Lung microvascular endothelial cell (primary cell): Measurements from ENCODE around the gene CENPX. TPM values are rescaled to one million over a fixed set of nuclear protein-coding genes. Genes with fewer than 3 reads are reported as not detected.
"Not testable (repeated sequence)": the region's sequence is repeated elsewhere in the genome, so short reads cannot be mapped to it uniquely, and the experiment has no call there.

ENCODE experiments used
- DNase-seq, 2 donors: peaks; one replicate each; pipeline versions ENCODE4 v3.0.0 to v3.0.0-alpha.2; 2010; ENCODE audit warnings: low read depth in 2 of 2
- total RNA-seq: library from RNA; depleted of rRNA; stranded (reverse); fragments of >200 nt; gene quantifications from 2 replicates; pipeline ENCODE4 v1.2.1, GENCODE V29; 2014

The CENPX gene
- total RNA-seq, 1 donor from 2014 or later: 31.5 TPM

GRCh38 chr17:82039695-82040299 lies 17.1 kb upstream of the CENPX start:
- DNase-seq: no peak

DNA sequence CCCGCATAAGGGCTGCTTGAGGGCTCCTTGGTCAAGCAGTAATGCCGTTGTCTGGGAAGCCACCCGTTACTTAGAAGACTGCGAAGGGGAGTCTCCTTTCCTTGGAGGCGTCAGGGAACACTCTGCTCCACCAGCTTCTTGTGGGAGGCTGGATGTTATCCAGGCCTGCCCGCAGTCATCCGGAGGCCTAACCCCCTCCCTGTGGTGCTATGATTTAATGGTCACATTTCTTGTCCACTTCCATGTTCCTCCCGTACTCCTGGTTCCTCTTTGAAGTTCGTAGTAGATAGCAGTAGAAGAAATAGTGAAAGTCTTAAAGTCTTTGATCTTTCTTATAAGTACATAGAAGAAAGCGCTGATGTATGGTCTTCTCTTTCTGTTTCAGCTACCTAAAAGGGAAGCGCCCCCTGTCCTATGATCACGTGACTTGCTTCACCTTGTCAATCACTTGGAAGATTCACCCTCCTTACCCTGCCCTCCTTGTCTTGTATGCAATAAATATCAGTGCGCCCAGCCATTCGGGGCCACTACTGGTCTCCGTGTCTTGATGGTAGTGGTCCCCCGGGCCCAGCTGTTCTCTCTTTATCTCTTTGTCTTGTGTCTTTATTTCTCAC lies 16.2 kb upstream of the CENPX start:
- not testable (repeated sequence) for DNase-seq

DNA sequence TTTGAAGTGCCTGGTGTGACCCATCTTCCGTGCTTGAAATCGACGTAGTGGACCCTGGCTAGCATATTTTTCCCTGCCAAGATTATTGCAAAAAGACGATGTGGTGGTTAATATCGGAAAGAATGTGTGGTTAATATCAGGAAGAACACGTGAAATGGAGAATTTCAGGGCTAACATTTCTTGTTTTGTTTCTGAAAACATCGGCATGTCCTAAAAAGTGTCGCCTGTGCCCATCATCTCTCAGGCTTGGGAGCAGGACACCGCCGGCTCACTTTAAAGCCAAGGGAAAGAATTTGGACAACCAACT lies 15.2 kb upstream of the CENPX start:
- no peak for DNase-seq

DNA sequence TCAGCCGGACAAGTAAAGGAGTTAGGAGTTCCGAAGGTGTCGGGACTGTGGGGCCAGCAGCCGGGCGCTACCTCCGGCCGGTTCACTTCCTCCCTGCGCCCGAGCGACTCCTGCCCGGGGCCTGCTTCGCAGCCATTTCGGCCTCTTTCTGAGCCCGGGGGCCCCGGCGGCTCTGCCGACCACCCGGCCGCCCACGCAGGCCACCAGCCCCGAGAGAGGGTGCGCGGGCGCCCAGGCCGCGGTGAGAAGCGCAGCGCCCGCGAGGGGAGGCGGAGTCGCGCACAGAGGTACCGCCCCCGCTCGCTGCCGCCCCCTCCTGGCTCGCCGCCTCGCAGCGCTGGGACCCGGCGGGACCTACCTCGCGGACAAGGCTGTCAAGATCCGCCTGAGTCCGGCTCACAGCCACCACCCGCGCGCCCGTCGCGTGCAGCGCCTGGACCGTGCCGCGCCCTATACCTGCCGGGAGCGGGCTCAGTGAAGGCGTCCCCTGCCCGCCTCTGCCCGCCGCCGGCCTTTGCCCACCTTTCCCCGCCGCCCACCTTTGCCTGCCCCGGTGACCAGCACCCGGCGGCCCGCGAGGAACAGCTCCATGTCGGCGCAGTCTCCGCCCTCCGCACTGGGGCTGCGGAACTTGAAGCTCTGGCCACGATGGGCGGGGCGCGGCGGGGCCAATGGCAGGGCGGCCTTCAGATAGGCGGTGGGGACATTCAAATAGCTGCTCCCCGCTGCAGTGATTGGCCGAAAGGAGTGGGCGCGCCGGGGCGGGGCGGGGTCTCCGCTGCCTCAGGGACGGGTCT lies 14.6 kb upstream of the CENPX start, which contains the start of gene DCXR:
Gene DCXR (minus strand): TSS at position 606 of the 797 bp plus-strand sequence. CDS start 15 bp downstream, at position 591.
- peak; percentile 97 to 98 for DNase-seq

DNA sequence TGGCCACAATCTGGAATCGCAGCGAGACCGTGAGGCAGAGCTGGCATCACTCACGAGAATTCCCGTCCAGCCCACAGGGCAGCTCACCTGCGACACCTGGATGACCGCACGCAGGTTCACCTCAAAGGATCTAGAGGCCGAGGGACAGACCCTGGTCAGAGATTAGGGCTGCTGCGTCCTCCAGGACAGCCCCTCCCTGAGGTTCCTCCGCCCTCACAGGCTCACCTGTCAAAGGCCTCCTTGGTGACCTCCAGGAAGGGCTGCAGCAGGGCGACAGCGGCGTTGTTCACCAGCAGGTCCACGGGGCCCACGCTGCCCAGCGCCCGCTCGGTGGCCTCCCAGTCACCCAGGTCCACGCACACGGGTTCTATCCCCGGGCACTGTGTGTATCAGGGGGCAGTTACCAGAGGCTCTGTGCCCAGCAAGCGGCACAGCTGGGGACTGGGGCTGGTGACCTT lies 14.0 kb upstream of the CENPX start:
- no peak for DNase-seq

GRCh38 chr17:82035956-82036633 lies 13.4 kb upstream of the CENPX start:
- peak in 1 of 2 donors; percentile 13 for DNase-seq

- DNase-seq: peak in 1 of 2 donors; percentile 29
Measured at GRCh38 chr17:82035488-82035887, 12.8 kb upstream of the CENPX start.

GRCh38 chr17:82034371-82035011 lies 11.8 kb upstream of the CENPX start:
- no peak for DNase-seq

DNA sequence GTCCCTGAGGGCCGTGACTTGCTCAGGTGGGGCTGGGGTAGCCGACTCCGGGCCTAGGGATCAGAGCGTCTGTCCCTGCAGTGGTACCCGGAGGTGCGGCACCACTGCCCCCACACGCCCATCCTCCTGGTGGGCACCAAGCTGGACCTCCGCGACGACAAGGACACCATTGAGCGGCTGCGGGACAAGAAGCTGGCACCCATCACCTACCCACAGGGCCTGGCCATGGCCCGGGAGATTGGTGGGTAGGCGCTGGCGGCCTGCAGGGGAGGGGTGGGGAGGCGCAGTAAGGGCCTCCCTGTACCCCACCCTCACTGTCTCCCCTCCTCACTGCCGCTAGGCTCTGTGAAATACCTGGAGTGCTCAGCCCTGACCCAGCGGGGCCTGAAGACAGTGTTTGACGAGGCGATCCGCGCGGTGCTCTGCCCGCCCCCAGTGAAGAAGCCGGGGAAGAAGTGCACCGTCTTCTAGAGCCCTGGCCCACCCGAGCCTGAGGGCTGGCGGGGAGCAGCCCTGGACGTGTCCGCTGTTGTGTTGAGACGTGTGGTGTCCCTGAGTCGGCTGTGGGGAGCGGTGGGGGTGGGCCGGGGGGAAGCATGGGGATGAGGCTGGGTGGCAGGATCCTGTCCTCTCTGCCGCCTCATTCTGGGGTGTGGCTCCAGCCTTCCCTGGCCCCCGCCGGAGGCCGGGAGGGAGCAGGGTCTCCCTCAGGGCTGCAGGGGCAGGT lies 10.8 kb upstream of the CENPX start:
- DNase-seq: no peak

DNA sequence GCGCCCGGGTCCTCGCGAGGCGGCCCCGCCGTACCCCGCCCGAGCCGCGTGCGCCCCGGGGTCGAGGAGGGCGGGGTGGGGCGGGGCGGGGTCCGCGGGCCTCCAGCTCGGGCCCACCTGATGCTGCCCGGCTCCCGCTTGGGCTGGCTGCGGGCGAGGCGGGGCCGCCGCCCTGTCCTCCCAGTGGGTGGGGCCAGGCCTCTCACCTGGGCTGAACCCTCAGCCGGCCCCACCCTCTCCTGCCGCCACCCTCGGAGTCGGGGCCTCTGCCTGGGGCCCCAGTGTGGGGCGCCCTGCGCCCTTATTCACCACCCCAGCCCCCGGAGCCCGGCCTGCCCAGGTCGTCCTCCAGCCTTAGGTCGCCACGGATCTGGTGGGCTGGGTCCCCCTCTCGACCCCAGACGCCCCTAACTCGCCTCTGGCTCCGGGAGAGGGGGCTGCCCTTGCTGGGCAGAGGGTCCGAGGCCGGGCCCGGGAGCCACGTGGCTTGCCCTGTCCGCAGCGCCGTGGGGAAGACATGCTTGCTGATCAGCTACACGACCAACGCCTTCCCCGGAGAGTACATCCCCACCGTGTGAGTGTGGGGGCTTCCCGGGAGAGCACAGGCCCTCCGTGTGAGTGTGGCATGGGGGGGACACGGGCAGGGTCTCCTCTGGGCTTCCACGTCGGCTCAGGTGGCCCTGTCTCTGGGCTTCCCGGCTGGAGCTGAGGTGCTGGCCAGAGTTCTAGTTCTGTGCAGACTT lies 9.4 kb upstream of the CENPX start:
- DNase-seq: no peak

GRCh38 chr17:82031303-82031884 lies 8.7 kb upstream of the CENPX start, which contains the start of gene RAC3:
RAC3 (plus strand) TSS chr17:82031678; CDS start chr17:82031762, 84 bp downstream.
- peak; percentile 33 to 63 for DNase-seq

DNA sequence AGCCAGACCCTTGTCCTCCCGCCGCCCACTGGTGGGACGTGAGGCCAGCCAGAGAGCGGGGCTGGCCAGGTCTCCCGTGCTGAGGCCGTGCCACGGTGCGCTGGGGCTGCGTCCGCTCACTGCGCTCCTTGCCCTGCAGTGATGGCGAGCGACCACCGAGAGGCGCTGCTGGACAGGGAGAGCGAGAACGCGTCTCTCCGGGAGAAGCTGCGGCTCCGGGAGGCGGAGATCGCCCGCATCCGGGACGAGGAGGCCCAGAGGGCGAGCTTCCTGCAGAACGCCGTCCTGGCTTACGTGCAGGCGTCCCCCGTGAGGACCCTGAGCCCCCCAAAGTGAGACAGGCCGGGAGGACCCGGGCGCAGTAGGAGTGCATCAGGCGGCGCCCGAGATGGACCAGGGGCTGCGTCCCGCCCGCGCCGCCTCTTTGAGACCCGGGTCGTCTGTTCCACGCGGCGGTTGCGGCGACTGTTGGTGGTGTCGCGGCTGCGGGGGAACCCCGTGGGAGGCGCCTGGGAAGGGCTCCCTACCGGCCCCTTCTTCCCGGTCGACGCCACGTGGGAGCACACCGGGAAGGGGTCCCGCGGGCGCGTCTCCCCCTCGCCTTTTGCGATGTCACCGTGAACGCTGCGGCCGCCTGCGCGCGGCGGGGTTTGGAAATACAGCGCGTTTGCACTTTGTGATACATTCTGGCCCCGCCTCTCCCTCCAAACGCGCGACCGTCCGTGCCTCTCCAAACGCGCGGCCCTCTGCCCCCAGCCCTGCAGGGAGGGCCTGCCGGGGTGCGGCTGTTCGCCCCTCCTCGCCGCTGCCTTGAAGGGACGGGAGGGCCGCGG lies 8.0 kb upstream of the CENPX start:
- peak; percentile 88 to 90 for DNase-seq

DNA sequence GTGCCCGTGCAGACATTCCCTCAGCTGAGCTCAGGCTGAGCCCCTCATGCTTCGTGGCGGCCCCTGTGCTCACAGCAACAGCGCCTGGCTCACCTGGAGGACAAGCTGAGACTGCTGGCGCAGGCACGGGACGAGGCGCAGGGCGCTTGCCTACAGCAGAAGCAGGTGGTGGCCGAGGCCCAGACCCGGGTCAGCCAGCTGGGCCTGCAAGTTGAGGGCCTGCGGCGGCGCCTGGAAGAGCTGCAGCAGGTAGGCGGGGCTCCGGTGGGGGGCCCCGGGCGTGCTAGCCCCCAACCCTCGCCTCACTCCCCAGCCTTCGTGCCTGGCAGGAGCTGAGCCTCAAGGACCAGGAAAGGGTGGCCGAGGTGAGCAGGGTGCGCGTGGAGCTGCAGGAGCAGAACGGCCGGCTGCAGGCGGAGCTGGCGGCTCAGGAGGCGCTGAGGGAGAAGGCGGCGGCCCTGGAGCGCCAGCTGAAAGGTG lies 7.4 kb upstream of the CENPX start:
- DNase-seq: no peak

GRCh38 chr17:82029391-82029790 lies 6.7 kb upstream of the CENPX start:
- DNase-seq: no peak

- DNase-seq: no peak
Measured at GRCh38 chr17:82028966-82029365, 6.3 kb upstream of the CENPX start.

- no peak for DNase-seq
Measured at GRCh38 chr17:82028246-82028645, 5.6 kb upstream of the CENPX start.

GRCh38 chr17:82025401-82026107 lies 2.9 kb upstream of the CENPX start:
- DNase-seq: no peak

DNA sequence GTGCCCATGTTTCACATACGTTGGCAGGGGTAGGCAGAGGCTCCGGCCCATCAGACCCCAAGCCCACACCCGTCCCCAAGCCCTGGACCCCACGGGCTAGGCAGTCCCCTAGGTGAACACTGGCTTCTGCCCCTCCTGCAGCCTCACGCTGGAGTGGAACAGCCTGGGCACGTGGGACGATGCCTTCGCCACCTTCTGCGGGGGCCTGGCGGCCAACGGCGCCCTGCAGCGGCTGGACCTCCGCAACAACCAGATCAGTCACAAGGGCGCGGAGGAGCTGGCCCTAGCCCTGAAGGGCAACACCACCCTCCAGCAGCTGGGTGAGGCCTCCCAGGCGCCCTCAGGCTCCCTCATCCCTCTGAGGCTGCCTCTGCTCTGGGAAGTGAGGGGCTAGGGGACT lies 2.2 kb upstream of the CENPX start:
- DNase-seq: no peak
